A549 (cell line): ENCODE data around the gene STARD13.

ENCODE experiments used
- CBX8 ChIP-seq: fragments of 200-600 bp; sonication (generic); IDR thresholded peaks from 2 replicates; pipeline ENCODE4 v1.6.1; 2016
- MYC ChIP-seq: IDR thresholded peaks from 2 replicates; pipeline ENCODE4 v1.6.1; 2012; ENCODE audit warnings: mild to moderate bottlenecking, inconsistent platforms, low read length, improper control_type of control experiment, borderline replicate concordance
- POLR2AphosphoS2 ChIP-seq: conservative IDR thresholded peaks from 2 replicates; pipeline ENCODE4 v1.6.1; 2012; ENCODE audit warnings: low read length, improper control_type of control experiment, inconsistent platforms
- TF ChIP-seq, protein P1 (sequence below): fragments of >200 bp; sonication (Bioruptor Twin); formaldehyde crosslinking; IDR thresholded peaks from 3 replicates; pipeline ENCODE4 v1.5.1; 2016
- TF ChIP-seq, protein P2 (sequence below): fragments of 450-650 bp; IDR thresholded peaks from 2 replicates; pipeline ENCODE4 v1.6.1; 2014; ENCODE audit warnings: antibody characterized with exemption

DNA sequence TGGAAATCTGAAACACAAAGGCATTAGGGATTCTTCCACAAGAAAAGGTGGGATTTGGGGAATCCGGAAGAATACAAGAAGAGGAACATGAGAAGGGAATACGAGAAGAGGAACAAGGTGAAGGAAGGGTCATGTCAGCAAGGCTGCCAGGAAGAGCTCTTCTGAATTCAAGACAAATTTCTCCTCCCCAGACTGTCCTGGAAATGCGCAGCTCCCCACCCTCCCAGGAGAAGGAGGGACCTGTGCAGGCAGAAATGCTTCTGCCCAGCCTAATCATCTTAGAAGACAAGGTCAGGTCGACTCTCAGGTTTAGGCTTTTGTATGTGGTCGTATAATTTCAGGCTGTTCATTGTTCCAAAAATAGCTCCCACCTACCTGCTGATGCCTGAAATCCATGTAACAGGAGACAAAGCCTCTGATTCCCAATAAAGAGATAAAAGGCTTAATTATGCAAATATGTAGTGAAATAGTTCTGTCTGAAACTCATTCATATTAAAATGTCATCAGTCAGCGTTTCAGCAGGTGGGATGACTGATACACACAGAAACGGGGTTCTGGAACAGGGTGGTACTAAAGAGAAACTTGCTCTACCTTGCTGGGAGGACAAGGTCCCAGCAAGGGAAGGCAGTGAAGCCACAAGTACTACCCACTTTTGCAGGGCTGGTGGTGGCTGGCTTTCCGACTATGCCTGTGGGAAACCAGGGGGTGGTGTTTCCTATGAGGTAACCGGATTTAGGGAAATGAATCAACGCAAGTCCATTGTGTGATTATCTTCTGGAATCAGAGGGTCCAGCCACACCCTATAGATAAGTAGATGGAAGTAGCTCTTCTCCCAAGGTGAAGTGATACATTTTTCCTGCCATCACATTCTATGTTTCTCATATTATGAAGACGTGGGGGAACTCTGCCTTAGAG is 193.2 kb downstream of the STARD13 start:
- TF ChIP-seq, protein P1, sequence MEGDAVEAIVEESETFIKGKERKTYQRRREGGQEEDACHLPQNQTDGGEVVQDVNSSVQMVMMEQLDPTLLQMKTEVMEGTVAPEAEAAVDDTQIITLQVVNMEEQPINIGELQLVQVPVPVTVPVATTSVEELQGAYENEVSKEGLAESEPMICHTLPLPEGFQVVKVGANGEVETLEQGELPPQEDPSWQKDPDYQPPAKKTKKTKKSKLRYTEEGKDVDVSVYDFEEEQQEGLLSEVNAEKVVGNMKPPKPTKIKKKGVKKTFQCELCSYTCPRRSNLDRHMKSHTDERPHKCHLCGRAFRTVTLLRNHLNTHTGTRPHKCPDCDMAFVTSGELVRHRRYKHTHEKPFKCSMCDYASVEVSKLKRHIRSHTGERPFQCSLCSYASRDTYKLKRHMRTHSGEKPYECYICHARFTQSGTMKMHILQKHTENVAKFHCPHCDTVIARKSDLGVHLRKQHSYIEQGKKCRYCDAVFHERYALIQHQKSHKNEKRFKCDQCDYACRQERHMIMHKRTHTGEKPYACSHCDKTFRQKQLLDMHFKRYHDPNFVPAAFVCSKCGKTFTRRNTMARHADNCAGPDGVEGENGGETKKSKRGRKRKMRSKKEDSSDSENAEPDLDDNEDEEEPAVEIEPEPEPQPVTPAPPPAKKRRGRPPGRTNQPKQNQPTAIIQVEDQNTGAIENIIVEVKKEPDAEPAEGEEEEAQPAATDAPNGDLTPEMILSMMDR: no peak
- TF ChIP-seq, protein P2, sequence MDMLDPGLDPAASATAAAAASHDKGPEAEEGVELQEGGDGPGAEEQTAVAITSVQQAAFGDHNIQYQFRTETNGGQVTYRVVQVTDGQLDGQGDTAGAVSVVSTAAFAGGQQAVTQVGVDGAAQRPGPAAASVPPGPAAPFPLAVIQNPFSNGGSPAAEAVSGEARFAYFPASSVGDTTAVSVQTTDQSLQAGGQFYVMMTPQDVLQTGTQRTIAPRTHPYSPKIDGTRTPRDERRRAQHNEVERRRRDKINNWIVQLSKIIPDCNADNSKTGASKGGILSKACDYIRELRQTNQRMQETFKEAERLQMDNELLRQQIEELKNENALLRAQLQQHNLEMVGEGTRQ: no peak
- TF ChIP-seq POLR2AphosphoS2 (no peak), MYC (no peak), CBX8 (no peak)
